Colon (tissue), 2 donors: ENCODE data around the gene POLN.

Source experiments
- FAIRE-seq: peaks from 2 replicates; lab custom pipeline; 2012; peaks lifted over from hg19 to GRCh38; lab: Jason Lieb, UNC
- donor health status: control.
- donor health status: control.

Gene POLN

GRCh38 chr4:2104556-2105345 lies 137.2 kb downstream of the POLN start:
- no peak for FAIRE-seq

DNA sequence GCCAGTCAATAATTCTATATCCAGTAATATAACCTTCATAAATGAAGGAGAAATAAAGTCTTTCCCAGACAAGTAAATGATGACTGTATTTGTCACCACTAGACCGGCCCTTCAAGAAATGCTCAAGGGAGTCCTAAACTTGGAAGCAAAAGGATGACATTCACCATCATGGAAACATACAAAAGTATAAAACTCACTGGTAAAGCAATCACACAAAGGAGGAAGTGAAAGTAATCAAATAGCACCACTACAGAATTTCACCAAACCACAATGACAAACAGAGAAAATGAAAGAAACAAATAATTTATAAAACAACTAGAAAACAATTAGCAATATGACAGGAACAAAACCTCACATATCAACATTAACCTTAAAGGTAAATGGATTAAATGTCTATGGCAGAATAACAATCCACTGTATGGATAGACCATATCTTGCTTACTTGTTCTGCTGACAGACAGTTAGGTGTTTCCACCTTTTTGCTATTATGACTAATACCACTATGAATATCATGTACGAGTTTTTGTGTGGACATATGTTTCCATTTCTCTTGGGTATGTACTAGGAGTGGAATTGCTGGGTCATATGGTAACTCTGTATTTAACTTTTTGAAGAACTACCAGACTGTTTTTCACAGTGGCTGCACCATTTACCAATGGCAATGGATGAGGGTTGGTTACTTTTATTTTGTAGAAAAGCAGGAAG lies 137.9 kb downstream of the POLN start:
- FAIRE-seq: no peak

DNA sequence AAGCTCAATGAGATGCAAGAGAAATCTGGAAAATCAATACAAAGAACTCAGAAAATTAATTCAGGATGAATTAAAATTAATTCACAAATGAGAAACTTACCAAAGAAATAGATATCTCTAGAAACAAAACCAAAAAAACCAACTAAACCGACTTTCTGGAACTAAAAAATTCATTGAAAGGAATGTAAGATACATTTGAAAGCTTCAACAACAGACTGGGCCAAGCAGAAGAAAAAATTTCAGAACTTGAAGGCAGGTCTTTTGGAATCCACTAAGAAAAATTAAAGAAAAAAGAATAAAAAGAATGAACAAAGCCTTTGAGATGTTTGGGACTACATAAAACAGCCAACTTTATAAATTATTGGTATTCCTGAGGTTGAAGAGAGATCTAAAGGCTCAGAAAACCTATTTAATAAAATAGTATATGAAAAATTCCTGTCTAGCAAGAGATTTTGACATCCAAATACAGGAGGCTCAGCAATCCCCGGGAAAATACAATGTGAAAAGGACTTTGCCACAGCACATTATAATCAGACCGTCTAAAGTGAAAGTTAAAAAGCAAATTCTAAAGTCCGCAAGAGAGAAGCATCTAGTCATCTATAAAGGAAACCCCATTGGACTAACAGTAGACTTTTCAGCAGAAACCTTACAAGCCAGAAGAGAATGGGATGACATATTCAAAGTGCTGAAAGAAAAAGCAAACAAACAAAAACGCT lies 138.6 kb downstream of the POLN start:
- FAIRE-seq: no peak

GRCh38 chr4:2102045-2102883 lies 139.7 kb downstream of the POLN start:
- no peak for FAIRE-seq

- FAIRE-seq: no peak
Measured at GRCh38 chr4:2101346-2102044, 140.4 kb downstream of the POLN start.

- FAIRE-seq: no peak
Measured at GRCh38 chr4:2096073-2096609, 145.8 kb downstream of the POLN start.

DNA sequence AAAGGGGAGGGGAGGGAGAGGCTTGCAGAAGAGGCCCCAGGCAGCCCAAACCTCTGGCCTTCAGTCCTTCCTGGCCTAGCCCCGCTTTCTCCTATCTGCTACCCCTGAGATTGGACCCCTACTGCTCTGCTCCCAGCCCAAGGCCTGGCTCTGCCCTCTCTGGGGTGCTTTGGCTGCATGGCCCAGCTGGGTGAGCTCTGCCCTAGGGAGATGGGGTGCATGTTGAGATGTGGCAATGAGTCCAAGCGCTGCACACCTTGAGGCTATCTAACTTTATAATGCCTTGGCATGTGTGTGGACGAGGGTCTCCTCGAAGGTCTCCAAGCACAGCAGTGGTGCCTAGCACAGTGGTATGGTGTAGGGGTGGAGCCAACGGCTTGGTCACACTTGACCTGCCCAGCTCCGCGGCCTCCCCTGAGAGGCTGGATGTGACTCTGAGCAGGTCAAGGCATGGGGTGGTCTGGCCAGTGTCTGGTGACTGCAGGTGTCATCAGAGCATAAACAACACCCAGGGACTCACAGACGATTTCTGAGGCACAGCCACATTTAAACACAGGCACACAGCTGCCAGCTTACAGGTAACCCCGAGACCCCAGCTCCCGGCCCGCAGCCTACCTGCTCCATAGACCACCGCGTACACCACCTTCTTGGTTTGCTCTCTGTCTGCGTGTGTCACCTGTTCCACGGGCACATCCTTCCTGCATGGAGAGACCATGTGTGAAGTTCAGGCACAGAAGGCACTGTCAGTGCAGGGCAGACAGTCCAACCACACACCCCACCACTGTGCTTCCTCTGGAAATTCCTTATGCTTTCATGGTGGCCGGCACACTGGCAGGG lies 146.5 kb downstream of the POLN start:
- FAIRE-seq: no peak

- FAIRE-seq: no peak
Measured at GRCh38 chr4:2094545-2094944, 147.4 kb downstream of the POLN start.

DNA sequence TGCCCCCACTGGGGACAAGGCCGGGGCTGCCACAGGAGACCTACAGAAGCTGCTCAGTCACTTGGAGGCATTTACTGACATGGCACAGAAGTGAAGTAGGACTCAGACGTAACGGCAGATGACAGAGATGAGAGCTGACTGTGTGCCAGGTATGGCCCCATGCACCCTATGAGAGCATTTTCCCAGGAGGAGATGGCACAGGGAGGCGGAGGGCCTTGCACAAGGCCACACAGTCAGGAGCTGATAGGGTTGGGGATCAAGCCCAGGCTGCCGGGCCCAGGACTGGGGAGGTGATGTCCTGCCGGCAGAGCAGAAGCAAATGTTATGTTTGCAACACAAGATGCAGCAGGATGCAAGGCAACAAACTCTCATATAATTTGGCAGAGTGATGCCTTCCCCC lies 148.7 kb downstream of the POLN start:
- no peak for FAIRE-seq

GRCh38 chr4:2092669-2093053 lies 149.3 kb downstream of the POLN start:
- FAIRE-seq: no peak

DNA sequence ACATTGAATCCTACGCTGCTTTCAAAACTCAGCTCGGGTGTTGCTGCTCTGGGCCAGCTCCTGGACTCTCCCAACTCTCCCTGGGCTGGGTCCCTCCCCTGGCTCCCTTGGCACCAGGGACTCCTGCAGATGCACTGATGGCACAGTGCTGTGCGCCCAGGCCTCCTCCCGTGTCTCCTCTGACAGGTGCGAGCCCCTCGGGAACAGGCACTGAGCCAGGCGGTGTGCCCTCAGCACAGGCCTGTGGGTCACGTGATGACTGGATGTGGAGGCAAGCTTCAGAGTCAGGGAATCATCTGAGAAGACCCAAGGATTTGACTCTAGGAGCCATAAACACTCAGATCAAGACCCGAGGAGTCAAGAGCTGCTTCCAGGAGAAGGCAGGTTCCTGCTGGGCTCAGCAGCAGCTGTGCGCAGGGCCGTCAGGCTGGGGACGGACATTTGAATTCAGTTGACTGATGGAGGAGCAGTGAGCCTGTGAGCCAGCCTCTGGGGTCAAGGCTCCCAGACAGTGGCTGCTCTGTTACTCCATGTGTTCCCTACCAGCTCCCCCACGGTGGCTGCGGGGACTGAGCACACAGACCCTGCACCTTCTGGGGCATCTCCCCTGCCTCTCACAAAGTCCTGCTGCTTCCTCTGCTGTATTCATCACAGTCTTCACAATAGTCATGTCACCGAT lies 149.8 kb downstream of the POLN start:
- FAIRE-seq: no peak

DNA sequence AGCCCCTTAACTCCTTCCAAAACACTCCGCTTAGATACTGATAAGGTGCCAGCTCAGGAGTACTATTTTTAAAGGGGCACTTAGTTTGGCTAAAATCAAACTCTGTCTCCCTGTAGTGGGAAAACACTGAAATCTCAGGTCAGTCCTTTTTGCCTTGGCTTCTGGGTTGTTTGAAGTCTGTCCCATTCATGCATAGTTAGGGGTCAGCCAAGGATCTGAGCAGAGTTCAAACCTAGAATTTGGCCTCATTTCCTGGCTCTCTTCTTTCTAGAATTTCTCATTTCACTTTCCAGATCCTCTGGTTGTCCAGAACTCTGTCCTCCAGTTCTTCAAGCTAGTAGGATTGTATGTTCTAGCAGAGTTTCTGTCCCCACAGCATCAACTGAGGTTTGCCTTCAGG lies 151.3 kb downstream of the POLN start:
- no peak for FAIRE-seq

DNA sequence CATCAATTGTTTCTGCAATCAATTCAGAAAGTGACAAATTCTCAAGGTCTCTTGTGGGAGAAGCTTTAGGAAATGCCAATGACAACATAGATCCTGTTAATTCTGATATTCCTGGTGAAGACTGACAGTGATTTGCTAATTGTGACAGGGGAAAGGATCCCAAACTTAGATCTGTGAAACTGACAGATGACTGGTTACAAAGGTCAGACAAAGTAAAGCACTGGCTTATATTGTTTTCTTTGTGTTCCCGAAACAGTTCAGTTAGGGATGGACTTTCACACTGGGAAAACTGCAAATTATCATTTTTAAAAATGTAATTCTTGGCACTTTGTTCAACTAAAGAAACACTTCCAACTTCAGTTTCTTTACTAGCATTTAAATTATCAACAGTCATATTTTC lies 152.7 kb downstream of the POLN start:
- no peak for FAIRE-seq

DNA sequence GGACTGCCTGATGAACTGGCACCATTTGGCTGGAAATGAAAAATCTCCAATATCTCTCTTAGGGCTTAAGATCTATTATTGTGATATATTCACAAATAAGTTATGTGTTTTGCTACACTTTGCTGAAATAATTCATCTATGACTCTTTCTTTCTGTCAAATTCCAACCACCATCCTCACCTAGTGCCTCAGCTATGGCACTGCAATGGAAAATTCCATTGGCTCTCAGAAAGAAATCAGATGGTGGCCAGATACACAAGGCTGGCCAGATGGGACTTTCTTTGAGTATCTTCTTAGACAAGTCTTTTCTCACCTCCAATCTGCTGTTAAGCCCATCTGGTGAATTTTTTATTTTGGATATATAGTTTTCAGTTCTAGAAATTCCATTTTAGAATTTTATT lies 154.8 kb downstream of the POLN start:
- FAIRE-seq: no peak

DNA sequence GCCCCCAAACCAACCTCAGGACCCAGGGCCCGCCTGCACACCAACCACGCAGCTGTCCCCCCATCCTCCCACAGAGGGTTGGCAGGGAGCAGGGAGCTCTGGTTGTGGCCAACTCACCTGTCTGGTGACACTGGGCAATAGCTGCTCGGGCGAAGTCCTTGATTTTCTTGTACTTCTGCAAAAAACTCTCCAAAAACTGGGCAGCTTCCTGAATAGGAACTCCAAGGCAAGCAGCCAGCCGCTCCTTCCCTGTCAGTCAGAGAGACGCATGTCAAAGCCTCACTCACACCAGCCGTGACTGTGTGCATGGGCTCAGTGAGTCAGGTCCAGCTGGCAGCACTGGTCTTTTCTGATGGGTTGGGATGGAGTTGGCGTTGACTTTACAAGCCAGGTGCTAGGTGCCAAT lies 156.4 kb downstream of the POLN start:
- FAIRE-seq: no peak

DNA sequence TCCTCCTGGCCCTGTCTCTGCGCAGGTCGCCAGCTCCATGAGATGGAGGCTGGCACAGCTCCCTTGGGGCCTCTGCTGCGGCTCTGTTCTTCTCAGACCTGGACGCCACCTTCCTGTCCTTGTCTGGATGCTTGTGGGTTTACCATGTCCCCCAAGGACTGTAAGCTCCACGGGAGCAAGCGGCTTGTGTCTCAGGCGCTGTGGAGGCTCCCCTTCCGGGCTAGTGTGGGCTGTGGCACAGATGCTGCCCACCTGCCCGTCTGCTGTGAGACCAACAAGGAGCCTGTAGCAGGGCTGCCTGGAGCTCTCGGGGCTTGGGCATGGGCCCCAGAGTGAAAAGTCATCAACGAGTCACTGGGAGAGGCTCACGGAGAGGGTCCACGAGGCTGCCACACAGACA lies 157.6 kb downstream of the POLN start:
- no peak for FAIRE-seq

DNA sequence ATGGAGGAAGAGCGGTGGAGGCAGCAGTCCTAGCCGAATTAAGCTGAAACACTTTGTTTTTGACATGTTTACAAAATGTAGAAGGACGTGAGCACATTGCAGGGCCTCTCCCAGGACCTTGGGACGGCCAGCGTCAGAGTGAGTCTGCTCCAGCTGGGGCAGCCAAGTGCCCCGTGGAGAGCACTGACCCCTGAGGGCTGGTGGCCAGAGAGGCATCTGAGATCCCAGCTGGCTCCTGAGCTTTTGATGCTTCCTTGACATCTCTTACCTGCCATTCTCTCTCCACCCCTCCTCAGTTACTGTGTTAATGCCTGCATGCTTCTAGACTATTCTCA lies 158.1 kb downstream of the POLN start:
- no peak for FAIRE-seq

DNA sequence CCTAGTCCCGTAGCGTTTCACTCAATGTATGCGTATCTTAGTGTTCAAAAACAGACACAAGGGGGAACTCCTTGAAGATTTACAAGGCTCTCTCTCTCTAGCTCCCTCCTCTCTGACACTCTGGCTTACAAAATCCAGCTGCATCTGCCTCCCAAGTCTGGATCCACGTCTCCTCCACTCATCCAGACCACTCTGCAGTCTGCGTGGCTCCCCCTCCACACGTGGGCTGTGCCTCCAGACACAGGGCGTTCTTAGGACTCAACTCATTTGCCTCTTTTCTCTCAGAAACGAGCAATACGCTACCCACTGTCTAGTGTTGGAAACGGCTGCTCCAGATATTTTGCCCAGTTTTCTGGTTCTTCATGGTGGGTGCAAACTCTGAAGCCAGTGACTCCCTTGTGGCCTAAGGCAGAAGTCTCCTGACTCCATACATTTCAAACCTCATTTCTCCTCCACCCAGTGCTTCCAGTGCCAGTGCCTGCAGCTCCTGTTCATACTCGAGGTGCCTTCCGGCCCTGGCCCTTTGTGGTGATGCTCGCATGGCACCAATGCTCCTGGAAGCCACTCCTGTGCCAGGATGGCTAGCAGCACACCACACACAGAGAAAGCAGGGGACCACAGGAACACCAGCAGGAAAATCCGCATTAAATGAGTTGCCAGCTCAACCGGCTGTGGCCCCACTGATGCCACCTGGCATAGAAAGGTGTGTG lies 158.7 kb downstream of the POLN start:
- FAIRE-seq: no peak

GRCh38 chr4:2082627-2083026 lies 159.3 kb downstream of the POLN start:
- FAIRE-seq: no peak
